Ectodermal cell (in vitro differentiated cells): ENCODE measurements around the gene ALPI.
"Not testable (repeated sequence)": the region's sequence is repeated elsewhere in the genome, so short reads cannot be mapped to it uniquely, and the experiment has no call there.

Experiments used
- H3K27ac ChIP-seq: 2 replicates; pipeline ENCODE4 v1.7.0; 2013; ENCODE audit warnings: mild to moderate bottlenecking, low read depth, low read length; ENCODE audit not compliant: insufficient read depth, poor library complexity, severe bottlenecking
- H3K27me3 ChIP-seq: 2 replicates; pipeline ENCODE4 v1.7.0; 2013; ENCODE audit warnings: mild to moderate bottlenecking, low read length; ENCODE audit not compliant: insufficient read depth, control insufficient read depth, poor library complexity, severe bottlenecking
- H3K36me3 ChIP-seq: one replicate; pipeline ENCODE4 v1.7.0; 2013; ENCODE audit warnings: low read length; ENCODE audit not compliant: control insufficient read depth, insufficient read depth
- H3K4me1 ChIP-seq: one replicate; pipeline ENCODE4 v1.7.0; 2013; ENCODE audit warnings: low read length; ENCODE audit not compliant: control insufficient read depth, insufficient read depth
- H3K4me3 ChIP-seq: 2 replicates; pipeline ENCODE4 v1.7.0; 2013; ENCODE audit warnings: low read depth, low read length, control low read depth; ENCODE audit not compliant: insufficient read depth
- H3K9me3 ChIP-seq: 2 replicates; pipeline ENCODE4 v1.7.0; 2013; ENCODE audit warnings: mild to moderate bottlenecking, low read length, moderate library complexity; ENCODE audit not compliant: control insufficient read depth
- WGBS, 2 experiments: methylation state at CpG; one replicate each; pipeline ENCODE4 v1.1.7; 2013; ENCODE audit warnings: missing lambda C conversion rate in 2 of 2; 5-methylcytosine and 5-hydroxymethylcytosine counted together

Gene ALPI

GRCh38 chr2:232443047-232443446, 12.9 kb upstream of the ALPI start:
- 80 to 86% methylated on average over 8 to 9 of the region's 13 CpGs for WGBS, 2 experiments
- H3K9me3 ChIP-seq, H3K27ac ChIP-seq, H3K4me3 ChIP-seq, H3K4me1 ChIP-seq, H3K36me3 ChIP-seq: not testable (repeated sequence)
- H3K27me3 ChIP-seq: peaks cover 12% of the 10 kb centered on the region

- 85% methylated on average over 16 of the region's 21 CpGs for WGBS, 2 experiments
- H3K9me3 ChIP-seq, H3K36me3 ChIP-seq, H3K27ac ChIP-seq, H3K4me3 ChIP-seq, H3K4me1 ChIP-seq: not testable (repeated sequence)
- peaks cover 12% of the 10 kb centered on the region for H3K27me3 ChIP-seq
These were observed 12.1 kb upstream of the ALPI start for GRCh38 chr2:232443669-232444408.

- WGBS, 2 experiments: 83% methylated on average over 21 of the region's 21 CpGs
These were observed 11.4 kb upstream of the ALPI start for GRCh38 chr2:232444409-232445148.

DNA sequence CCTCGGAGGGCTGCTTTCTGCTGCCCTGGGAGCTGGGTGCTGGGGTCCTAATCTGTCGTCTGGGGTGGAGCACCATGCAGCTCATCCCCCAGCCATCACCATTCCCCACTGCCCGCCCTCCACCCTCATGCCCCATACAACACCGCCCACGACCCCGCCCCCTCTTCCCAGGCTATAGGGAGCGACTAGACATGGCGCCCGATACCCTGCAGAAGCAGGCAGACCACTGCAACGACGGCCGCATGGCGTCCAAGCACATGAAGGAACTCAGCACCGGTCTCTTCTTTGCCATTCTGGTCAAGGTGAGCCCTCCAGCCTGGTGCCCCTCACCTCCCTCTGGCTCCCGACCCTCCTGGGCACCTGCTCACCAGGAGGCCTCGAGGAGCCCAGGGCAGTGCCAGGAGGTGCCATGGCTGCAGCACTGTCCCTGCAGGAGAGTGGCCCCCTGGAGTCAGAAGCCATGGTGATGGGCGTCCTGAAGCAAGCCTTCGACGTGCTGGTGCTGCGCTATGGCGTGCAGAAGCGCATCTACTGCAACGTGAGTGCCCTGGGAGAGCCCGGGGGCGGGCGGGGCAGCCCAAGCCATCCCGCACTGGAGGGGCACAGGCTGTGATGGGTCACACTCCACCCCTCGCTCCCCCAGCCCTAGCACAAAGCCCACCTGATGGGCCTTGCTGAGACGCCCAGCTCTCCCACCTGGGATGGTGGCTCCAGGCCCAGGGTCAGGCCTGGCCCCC, 10.6 kb upstream of the ALPI start:
- H3K9me3 ChIP-seq, H3K4me1 ChIP-seq, H3K27ac ChIP-seq, H3K36me3 ChIP-seq, H3K4me3 ChIP-seq: not testable (repeated sequence)
- H3K27me3 ChIP-seq: peaks cover 20% of the 10 kb centered on the region
- 86 to 87% methylated on average over 20 to 25 of the region's 29 CpGs for WGBS, 2 experiments

More at GRCh38 chr2:232444409-232445148, 11.4 kb upstream of the ALPI start:
- Histone ChIP-seq H3K4me1 (peaks cover 9% of the 10 kb centered on the region), H3K27ac (no peak overlapping the region), H3K4me3 (no peak overlapping the region), H3K9me3 (no peaks in the 10 kb centered on the region), H3K36me3 (no peaks in the 10 kb centered on the region), H3K27me3 (peaks cover 13% of the 10 kb centered on the region)

DNA sequence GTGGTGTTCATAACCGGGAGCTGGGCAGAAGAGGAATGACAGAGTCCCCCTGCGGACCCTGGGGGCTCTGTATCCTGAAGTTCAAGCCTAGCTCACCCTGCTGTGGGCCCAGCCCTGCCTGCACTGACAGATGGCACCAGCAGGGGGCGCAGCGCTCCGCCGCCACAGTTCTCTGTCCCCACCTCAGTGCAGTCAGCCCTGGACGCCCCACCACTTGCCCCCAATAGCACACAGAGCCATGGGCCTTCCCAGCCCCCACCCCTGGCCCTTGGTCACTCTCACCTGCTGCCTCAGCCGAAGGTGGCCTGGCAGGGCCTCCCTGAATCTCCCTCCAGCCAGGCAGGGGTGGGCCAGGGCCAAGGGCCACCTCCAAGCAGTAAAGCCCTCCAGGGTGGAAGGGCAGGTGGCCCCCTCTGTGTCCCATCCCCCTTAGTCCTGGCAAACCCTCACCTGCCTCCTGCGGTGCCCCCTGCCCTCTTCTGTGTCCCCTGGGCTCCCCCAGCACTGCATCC, 9.6 kb upstream of the ALPI start:
- H3K4me1 ChIP-seq, H3K9me3 ChIP-seq, H3K36me3 ChIP-seq, H3K27ac ChIP-seq, H3K4me3 ChIP-seq: not testable (repeated sequence)
- peaks cover 22% of the 10 kb centered on the region for H3K27me3 ChIP-seq
- WGBS, 2 experiments: 25 to 28% methylated on average over 7 of the region's 9 CpGs

DNA sequence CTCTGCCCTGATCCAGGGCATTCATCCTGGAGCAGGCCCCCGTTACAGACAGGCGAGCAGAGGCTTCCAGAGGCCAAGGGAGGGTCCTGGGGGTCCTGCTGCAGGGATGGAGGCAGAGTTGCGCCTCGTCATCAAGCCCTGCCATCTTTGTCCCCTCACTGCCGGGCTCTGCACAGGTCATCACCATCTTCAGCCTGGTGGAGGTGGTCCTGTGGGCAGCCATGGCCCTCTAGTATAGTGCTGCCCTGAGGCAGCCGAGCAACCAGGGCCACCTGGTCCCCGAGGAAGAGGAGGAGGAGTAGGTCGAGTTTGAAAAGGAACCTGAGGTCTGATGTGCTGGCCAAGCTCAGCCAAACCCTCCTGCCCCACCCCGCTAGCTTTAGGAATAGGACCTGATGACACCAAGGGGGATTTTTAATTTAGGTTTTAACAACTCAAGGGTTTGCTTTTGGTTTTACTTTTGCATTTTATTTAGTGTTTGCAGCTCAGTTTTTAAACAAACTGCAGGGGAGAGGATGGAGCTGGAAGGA, 8.8 kb upstream of the ALPI start:
- H3K9me3 ChIP-seq: no peaks in the 10 kb centered on the region
- H3K36me3 ChIP-seq: no peaks in the 10 kb centered on the region
- peaks cover 22% of the 10 kb centered on the region for H3K27me3 ChIP-seq
- peaks cover 9% of the 10 kb centered on the region for H3K4me1 ChIP-seq
- H3K27ac ChIP-seq: no peak overlapping the region
- H3K4me3 ChIP-seq: no peak overlapping the region
- 88 to 90% methylated on average over 9 of the region's 9 CpGs for WGBS, 2 experiments

DNA sequence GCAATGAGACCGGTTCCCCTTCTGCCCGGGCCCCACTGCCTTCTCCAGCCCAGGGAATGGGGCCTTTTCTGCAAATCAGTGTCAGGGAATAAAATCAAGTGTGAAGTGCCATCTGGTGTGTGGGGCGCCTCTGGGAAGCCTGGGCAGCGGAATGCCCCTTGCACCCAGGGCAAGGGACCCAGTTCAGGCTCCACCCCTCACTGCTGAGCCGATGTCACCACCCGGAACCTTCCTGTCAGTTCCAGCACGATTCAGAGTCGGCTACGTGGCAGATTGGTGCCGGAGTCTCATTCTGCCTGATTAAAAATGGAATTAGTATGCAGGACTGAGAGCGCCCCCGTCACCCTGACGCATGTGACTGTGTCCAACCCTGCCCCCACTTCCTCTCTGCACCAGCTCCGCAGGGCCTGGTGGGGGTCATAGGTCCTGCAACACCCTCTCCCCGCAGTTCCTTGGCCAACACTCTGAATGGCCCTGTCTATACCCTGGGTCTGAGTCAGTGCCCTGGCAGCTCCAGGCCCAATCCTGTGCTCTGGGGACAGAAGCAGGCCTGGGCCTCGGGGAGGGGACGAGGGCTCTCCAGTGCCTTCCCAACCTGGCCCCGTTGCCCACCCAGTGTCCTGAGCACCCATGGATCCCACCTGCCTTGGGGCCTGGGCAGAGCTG, 8.2 kb upstream of the ALPI start:
- Histone ChIP-seq H3K27ac (no peak overlapping the region), H3K4me3 (no peak overlapping the region), H3K36me3 (no peaks in the 10 kb centered on the region), H3K27me3 (peaks cover 22% of the 10 kb centered on the region), H3K9me3 (no peaks in the 10 kb centered on the region), H3K4me1 (peaks cover 9% of the 10 kb centered on the region)
- 84 to 87% methylated on average over 18 of the region's 18 CpGs for WGBS, 2 experiments

GRCh38 chr2:232448304-232448690, 7.7 kb upstream of the ALPI start:
- H3K4me1 ChIP-seq: peaks cover 9% of the 10 kb centered on the region
- H3K9me3 ChIP-seq: no peaks in the 10 kb centered on the region
- H3K27ac ChIP-seq: no peak overlapping the region
- H3K27me3 ChIP-seq: peaks cover 22% of the 10 kb centered on the region
- no peaks in the 10 kb centered on the region for H3K36me3 ChIP-seq
- H3K4me3 ChIP-seq: no peak overlapping the region
- WGBS, 2 experiments: 22 to 23% methylated on average over 10 of the region's 10 CpGs

DNA sequence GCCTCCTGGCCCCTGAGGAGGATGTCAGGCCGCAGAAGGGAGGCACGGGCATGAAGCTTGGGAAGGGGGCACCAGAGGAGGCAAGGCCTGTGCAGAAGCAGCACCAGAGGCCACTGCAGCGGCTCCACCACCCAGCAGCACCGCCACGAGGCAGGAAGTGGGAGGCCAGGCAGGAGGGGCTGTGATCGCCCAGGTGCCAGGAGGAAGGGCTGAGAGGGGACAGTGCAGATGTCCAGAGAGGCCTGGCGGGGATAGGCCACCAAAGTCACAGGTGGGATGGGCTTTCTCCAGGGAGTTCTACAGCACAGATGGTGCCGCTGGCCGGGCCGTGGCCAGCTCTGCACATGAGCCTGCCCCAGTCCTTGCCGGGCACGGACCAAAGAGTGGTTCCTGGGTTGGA, 6.0 kb upstream of the ALPI start:
- H3K9me3 ChIP-seq: no peaks in the 10 kb centered on the region
- H3K27me3 ChIP-seq: peaks cover 22% of the 10 kb centered on the region
- no peaks in the 10 kb centered on the region for H3K36me3 ChIP-seq
- 77 to 81% methylated on average over 12 of the region's 12 CpGs for WGBS, 2 experiments
- H3K27ac ChIP-seq: no peak overlapping the region
- H3K4me3 ChIP-seq: no peak overlapping the region
- peaks cover 9% of the 10 kb centered on the region for H3K4me1 ChIP-seq
